HepG2 (cell line): ENCODE measurements around the gene CALML6. TPM values are rescaled to one million over a fixed set of nuclear protein-coding genes. Genes with fewer than 3 reads are reported as not detected.

ENCODE experiments used
- ARID5B ChIP-seq: IDR thresholded peaks from 2 replicates; pipeline ENCODE4 v1.4.0; 2020; ENCODE audit warnings: mild to moderate bottlenecking, missing genetic modification reagents
- ERF ChIP-seq: IDR thresholded peaks from 2 replicates; pipeline ENCODE4 v1.6.1; 2018; ENCODE audit warnings: missing biosample characterization, missing genetic modification reagents
- GATAD1 ChIP-seq: IDR thresholded peaks from 2 replicates; pipeline ENCODE4 v1.6.1; 2016; ENCODE audit warnings: missing genetic modification reagents, missing compliant biosample characterization
- KLF15 ChIP-seq: sonication (generic); formaldehyde crosslinking; IDR thresholded peaks from 2 replicates; pipeline ENCODE4 v1.8.1; 2023; ENCODE audit warnings: borderline replicate concordance, mild to moderate bottlenecking, inconsistent platforms, missing genetic modification reagents, mixed read lengths
- MTA1 ChIP-seq: sonication (generic); formaldehyde crosslinking; IDR thresholded peaks from 2 replicates; pipeline ENCODE4 v1.4.0; 2020; ENCODE audit warnings: missing genetic modification reagents, mild to moderate bottlenecking, borderline replicate concordance
- RARA ChIP-seq: IDR thresholded peaks from 2 replicates; pipeline ENCODE4 v1.6.1; 2016; ENCODE audit warnings: missing genetic modification reagents, missing compliant biosample characterization
- RBFOX2 ChIP-seq: fragments of 200-400 bp; formaldehyde crosslinking; IDR thresholded peaks from 2 replicates; pipeline ENCODE4 v1.6.1; 2017; ENCODE audit warnings: low read depth, mild to moderate bottlenecking, low read length
- SIN3A ChIP-seq: IDR thresholded peaks from 2 replicates; pipeline ENCODE4 v1.6.1; 2011; ENCODE audit warnings: low read depth, mild to moderate bottlenecking, control low read depth, low read length, borderline replicate concordance
- SKIL ChIP-seq: sonication (generic); formaldehyde crosslinking; IDR thresholded peaks from 2 replicates; pipeline ENCODE4 v1.8.0; 2022; ENCODE audit warnings: missing genetic modification reagents, mild to moderate bottlenecking, moderate library complexity, borderline replicate concordance
- STAG1 ChIP-seq: sonication (generic); formaldehyde crosslinking; IDR thresholded peaks from 2 replicates; pipeline ENCODE4 v1.4.0; 2020; ENCODE audit warnings: missing genetic modification reagents
- TFE3 ChIP-seq: IDR thresholded peaks from 2 replicates; pipeline ENCODE4 v1.6.1; 2016
- THAP9 ChIP-seq: sonication (generic); formaldehyde crosslinking; IDR thresholded peaks from 2 replicates; pipeline ENCODE4; 2020; ENCODE audit warnings: missing genetic modification reagents, mild to moderate bottlenecking, borderline replicate concordance
- TRAFD1 ChIP-seq: sonication (generic); formaldehyde crosslinking; IDR thresholded peaks from 2 replicates; pipeline ENCODE4 v1.5.1; 2020; ENCODE audit warnings: missing genetic modification reagents, mild to moderate bottlenecking, borderline replicate concordance
- ZBTB7B ChIP-seq: sonication (generic); formaldehyde crosslinking; IDR thresholded peaks from 2 replicates; pipeline ENCODE4 v1.4.0; 2020; ENCODE audit warnings: missing genetic modification reagents
- ZNF350 ChIP-seq: sonication (generic); formaldehyde crosslinking; IDR thresholded peaks from 2 replicates; pipeline ENCODE4 v1.4.0; 2020; ENCODE audit warnings: mild to moderate bottlenecking, low read depth, missing genetic modification reagents, borderline replicate concordance
- polyA plus RNA-seq, 8 experiments: library from polyadenylated mRNA; depleted of rRNA in 3 of 8; stranded (reverse) in 7 of 8; unstranded in 1 of 8; fragments of >200 nt; fragmentation: Illumina TruSeq in 4 of 8; extraction: Trizol in 4 of 8; gene quantifications; 2 replicates each; pipeline versions ENCODE4 v1.2.1 to v1.2.3, GENCODE V29; 2011 to 2016; ENCODE audit warnings: low read depth in 4 of 8, missing spikeins in 1 of 8, mixed read lengths in 1 of 8; ENCODE audit not compliant: insufficient read depth in 1 of 8
- total RNA-seq, 5 experiments: library from RNA; depleted of rRNA; stranded (reverse); fragments of >200 nt; fragmentation: Illumina TruSeq; extraction: Trizol; gene quantifications; 2 replicates each; pipeline ENCODE4 v1.2.3, GENCODE V29; 2016; ENCODE audit warnings: low read depth in 1 of 5

The CALML6 gene
- total and polyA plus RNA-seq, 2 of the 13 experiments (the other 11 are each of a cell fraction or from before 2014, with no cell fraction given) = 0.11 to 0.12 TPM

GRCh38 chr1:1922956-1923833 lies 8.1 kb downstream of the CALML6 start (continued):
- TF ChIP-seq THAP9 (CRISPR knock-in tag) (peak; percentile 49; the same call in 1 of the 2 replicates), ARID5B (CRISPR knock-in tag) (peak; percentile 47), GATAD1 (CRISPR knock-in tag) (peak; percentile 60), KLF15 (CRISPR knock-in tag) (no peak), TFE3 (CRISPR knock-in tag) (0 out of 2 replicates have a peak, but pooled peaks have one; percentile 30), ZNF350 (CRISPR knock-in tag) (peak; percentile 68; the same call in 1 of the 2 replicates), SKIL (peak; percentile 51; the same call in 1 of the 2 replicates), SIN3A (peak; percentile 69; the same call in 1 of the 2 replicates), ZBTB7B (CRISPR knock-in tag) (peak; percentile 53), MTA1 (peak; percentile 88; the same call in 1 of the 2 replicates), TRAFD1 (CRISPR knock-in tag) (no peak), ERF (CRISPR knock-in tag) (peak; percentile 41; the same call in 1 of the 2 replicates), RARA (CRISPR knock-in tag) (peak; percentile 65), STAG1 (CRISPR knock-in tag) (peak; percentile 23), RBFOX2 (peak; percentile 59; the same call in 1 of the 2 replicates)
